Liver (tissue), 3 donors: ENCODE results near the gene HS6ST3.

ENCODE experiments used
- ATF3 ChIP-seq: IDR thresholded peaks from 2 replicates; pipeline ENCODE4 v1.6.1; 2016; ENCODE audit warnings: antibody characterized with exemption
- CTCF ChIP-seq: fragments of 150-350 bp; IDR thresholded peaks from 2 replicates; pipeline ENCODE4 v1.5.1; 2017; ENCODE audit warnings: improper control_type of control experiment, low read depth, low read length; ENCODE audit not compliant: missing input control
- EGR1 ChIP-seq, 2 donors: IDR thresholded peaks; 2 replicates each; pipeline ENCODE4 v1.6.1; 2016 to 2018; ENCODE audit warnings: antibody characterized with exemption in 2 of 2, low read depth in 2 of 2
- GABPA ChIP-seq, 2 donors: IDR thresholded peaks in 1 of 2; conservative IDR thresholded peaks in 1 of 2; 2 replicates each; pipeline ENCODE4 v1.6.1; 2016; ENCODE audit warnings: antibody characterized with exemption in 2 of 2, mild to moderate bottlenecking in 1 of 2, moderate library complexity in 1 of 2
- HNF4A ChIP-seq, 2 donors: conservative IDR thresholded peaks; 2 replicates each; pipeline ENCODE4 v1.6.1; 2016; ENCODE audit warnings: antibody characterized with exemption in 2 of 2, mild to moderate bottlenecking in 2 of 2
- JUND ChIP-seq, 2 donors: IDR thresholded peaks; 2 replicates each; pipeline ENCODE4 v1.6.1; 2016; ENCODE audit warnings: antibody characterized with exemption in 2 of 2
- MAX ChIP-seq: IDR thresholded peaks from 2 replicates; pipeline ENCODE4 v1.6.1; 2016; ENCODE audit warnings: antibody characterized with exemption
- NR2F2 ChIP-seq: IDR thresholded peaks from 2 replicates; pipeline ENCODE4 v1.6.1; 2016; ENCODE audit warnings: antibody characterized with exemption
- RAD21 ChIP-seq, 2 donors: IDR thresholded peaks; 2 replicates each; pipeline ENCODE4 v1.6.1; 2016; ENCODE audit warnings: antibody characterized with exemption in 2 of 2, mild to moderate bottlenecking in 2 of 2
- RXRA ChIP-seq, 2 donors: IDR thresholded peaks; 2 replicates each; pipeline ENCODE4 v1.6.1; 2017 to 2018; ENCODE audit warnings: antibody characterized with exemption in 2 of 2, mild to moderate bottlenecking in 1 of 2
- TAF1 ChIP-seq: conservative IDR thresholded peaks from 2 replicates; pipeline ENCODE4 v1.6.1; 2016; ENCODE audit warnings: antibody characterized with exemption, mild to moderate bottlenecking
- YY1 ChIP-seq: IDR thresholded peaks from 2 replicates; pipeline ENCODE4 v1.6.1; 2016; ENCODE audit warnings: antibody characterized with exemption, mild to moderate bottlenecking
- donor health status: healthy.
- donor health status: healthy.

- TF ChIP-seq CTCF, result no peak
- no peak for TF ChIP-seq RAD21 (IDR thresholded peaks at IDR 0.05)
- TF ChIP-seq ATF3, result no peak
- TF ChIP-seq RXRA (IDR thresholded peaks at IDR 0.05), result no peak
- no peak for TF ChIP-seq JUND (IDR thresholded peaks at IDR 0.05)
- TF ChIP-seq HNF4A (conservative IDR thresholded peaks at IDR 0.05), result no peak
- TF ChIP-seq EGR1 (IDR thresholded peaks at IDR 0.05; ENCODE audit: low read depth in 2 of 2), result no peak
- TF ChIP-seq TAF1, result no peak
- no peak for TF ChIP-seq GABPA (IDR thresholded peaks at IDR 0.05 in 1 of 2, conservative IDR thresholded peaks at IDR 0.05 in 1 of 2)
- no peak for TF ChIP-seq NR2F2
- TF ChIP-seq MAX, result no peak
- TF ChIP-seq YY1, result no peak
Measured at GRCh38 chr13:96821381-96821780, 731.5 kb downstream of the HS6ST3 start.
